ENCODE measurements around the gene BASP1. TPM values are rescaled to one million over a fixed set of nuclear protein-coding genes. Genes with fewer than 3 reads are reported as not detected.
"Not testable (repeated sequence)": the region's sequence is repeated elsewhere in the genome, so short reads cannot be mapped to it uniquely, and the experiment has no call there.

BASP1 gene
- total and polyA plus RNA-seq, 7 donors: 7.4 to 18.6 (median 11.1) TPM

GRCh38 chr5:17315710-17316221 is 98.3 kb downstream of the BASP1 start:
- Histone ChIP-seq H3K4me1 (no peaks in the 10 kb centered on the region), H3K27me3 (no peaks in the 10 kb centered on the region), H3K27ac (no peak overlapping the region), H3K9me3 (no peaks in the 10 kb centered on the region), H3K36me3 (no peaks in the 10 kb centered on the region), H3K4me3 (no peak overlapping the region)
- TF ChIP-seq CTCF (IDR thresholded peaks at IDR 0.05): no peak
- no peak for TF ChIP-seq EP300 (IDR thresholded peaks at IDR 0.05)
- TF ChIP-seq POLR2A (IDR thresholded peaks at IDR 0.05): no peak
- no peak for TF ChIP-seq POLR2AphosphoS5 (IDR thresholded peaks at IDR 0.05)
- intact Hi-C loops (cut with DNase I): no loop called here
- WGBS, 2 donors: 81 to 86% methylated on average over 11 of the region's 11 CpGs
- DNase-seq: no peak

GRCh38 chr5:17316970-17317459 is 99.6 kb downstream of the BASP1 start:
- no peak overlapping the region for H3K4me3 ChIP-seq
- H3K36me3 ChIP-seq: no peaks in the 10 kb centered on the region
- H3K9me3 ChIP-seq: no peaks in the 10 kb centered on the region
- no peak for DNase-seq
- H3K27ac ChIP-seq: no peak overlapping the region
- WGBS, 2 donors: 30 to 33% methylated on average over 6 of the region's 6 CpGs
- TF ChIP-seq EP300 (IDR thresholded peaks at IDR 0.05): no peak
- intact Hi-C loops (cut with DNase I): no loop called here
- H3K4me1 ChIP-seq: no peaks in the 10 kb centered on the region
- no peaks in the 10 kb centered on the region for H3K27me3 ChIP-seq

DNA sequence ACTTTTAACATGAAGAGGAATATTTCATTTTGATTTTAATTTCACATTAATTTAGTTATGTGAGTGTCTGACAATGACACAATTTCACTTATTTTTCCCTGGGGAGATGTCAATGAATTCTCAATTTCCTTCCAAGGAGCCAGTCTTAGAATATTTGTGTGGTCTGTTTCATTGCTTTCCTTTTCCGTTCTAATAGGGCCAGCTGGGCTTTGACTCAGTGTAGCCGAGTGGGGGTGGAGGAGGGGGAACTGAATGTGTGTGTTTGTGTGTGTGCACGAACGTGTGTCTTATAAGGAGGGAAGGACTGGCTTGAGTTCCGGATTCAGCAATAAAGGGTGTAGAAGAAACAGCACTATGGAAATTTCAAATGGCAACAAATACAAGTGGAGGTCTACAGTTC is 100.0 kb downstream of the BASP1 start:
- TF ChIP-seq POLR2A (IDR thresholded peaks at IDR 0.05): no peak
- TF ChIP-seq POLR2AphosphoS5 (IDR thresholded peaks at IDR 0.05): no peak
- no peak for TF ChIP-seq CTCF (IDR thresholded peaks at IDR 0.05)
- no peak for TF ChIP-seq EP300 (IDR thresholded peaks at IDR 0.05)
- Histone ChIP-seq H3K27ac (no peak overlapping the region), H3K4me3 (no peak overlapping the region), H3K4me1 (no peaks in the 10 kb centered on the region), H3K36me3 (no peaks in the 10 kb centered on the region), H3K9me3 (no peaks in the 10 kb centered on the region), H3K27me3 (no peaks in the 10 kb centered on the region)
- intact Hi-C loops (cut with DNase I): no loop called here
- DNase-seq: no peak
- WGBS, 2 donors: 40 to 65% methylated on average over 5 of the region's 5 CpGs

- intact Hi-C loops (cut with DNase I): not testable (repeated sequence)
Observed at GRCh38 chr5:17319095-17319494, 101.7 kb downstream of the BASP1 start.

GRCh38 chr5:17325770-17326599 is 108.6 kb downstream of the BASP1 start:
- Histone ChIP-seq H3K4me1 (no peaks in the 10 kb centered on the region), H3K9me3 (no peaks in the 10 kb centered on the region), H3K27ac (no peak overlapping the region), H3K27me3 (no peaks in the 10 kb centered on the region), H3K36me3 (no peaks in the 10 kb centered on the region), H3K4me3 (no peak overlapping the region)
- intact Hi-C loops (cut with DNase I): no loop called here
- DNase-seq: no peak
- WGBS, 2 donors: 24 to 71% methylated on average over 3 of the region's 3 CpGs
- TF ChIP-seq POLR2AphosphoS5 (IDR thresholded peaks at IDR 0.05) (no peak), POLR2A (IDR thresholded peaks at IDR 0.05) (no peak), EP300 (IDR thresholded peaks at IDR 0.05) (no peak), CTCF (IDR thresholded peaks at IDR 0.05) (no peak)

More at GRCh38 chr5:17319095-17319494, 101.7 kb downstream of the BASP1 start:
- not testable (repeated sequence) for H3K27me3 ChIP-seq, H3K4me3 ChIP-seq, H3K36me3 ChIP-seq, H3K4me1 ChIP-seq, H3K9me3 ChIP-seq, DNase-seq, H3K27ac ChIP-seq
- 85 to 89% methylated on average over 3 of the region's 3 CpGs for WGBS, 2 donors

Small RNAs within 50 kb of the gene (small RNA-seq; reads per million reads assigned to genes)
- 0 reads per million in 3 donors for gene RNU6-1003P

All from sigmoid colon (tissue), 7 donors.